Forelimb muscle (tissue), 1 donor: ENCODE data around the gene RAB21. TPM values are rescaled to one million over a fixed set of nuclear protein-coding genes. Genes with fewer than 3 reads are reported as not detected.
"Not testable (repeated sequence)": the region's sequence is repeated elsewhere in the genome, so short reads cannot be mapped to it uniquely, and the experiment has no call there.

Source experiments
- DNase-seq: peaks from one replicate; pipeline ENCODE4 v3.0.0-alpha.2; 2013; ENCODE audit warnings: low read depth
- polyA plus RNA-seq: library from polyadenylated mRNA; unstranded; fragments of 120-200 nt; gene quantifications from one replicate; pipeline ENCODE4 v1.2.1, GENCODE V29; 2013; ENCODE audit not compliant: insufficient read length

RAB21 gene
- polyA plus RNA-seq, 1 donor: 44.2 TPM

DNA sequence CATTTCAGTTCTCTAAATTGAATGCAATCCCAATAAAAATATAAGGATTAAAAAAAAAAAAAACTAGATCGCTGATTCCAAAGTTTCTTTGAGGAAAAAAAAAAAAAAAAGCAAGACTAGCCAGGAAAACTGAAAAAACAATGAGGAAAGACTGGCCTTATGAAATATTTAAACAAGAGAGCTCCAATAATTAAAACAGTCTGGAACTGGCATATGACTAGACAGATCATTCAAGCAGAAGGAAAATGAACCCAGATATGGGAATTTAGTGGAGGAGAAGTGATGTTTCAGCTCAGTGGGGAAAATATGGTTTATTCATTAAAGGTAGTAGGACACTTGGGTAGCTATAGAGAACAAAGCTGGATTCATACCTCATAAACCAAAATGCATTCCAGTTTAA is 42.9 kb downstream of the RAB21 start:
- DNase-seq: no peak

DNA sequence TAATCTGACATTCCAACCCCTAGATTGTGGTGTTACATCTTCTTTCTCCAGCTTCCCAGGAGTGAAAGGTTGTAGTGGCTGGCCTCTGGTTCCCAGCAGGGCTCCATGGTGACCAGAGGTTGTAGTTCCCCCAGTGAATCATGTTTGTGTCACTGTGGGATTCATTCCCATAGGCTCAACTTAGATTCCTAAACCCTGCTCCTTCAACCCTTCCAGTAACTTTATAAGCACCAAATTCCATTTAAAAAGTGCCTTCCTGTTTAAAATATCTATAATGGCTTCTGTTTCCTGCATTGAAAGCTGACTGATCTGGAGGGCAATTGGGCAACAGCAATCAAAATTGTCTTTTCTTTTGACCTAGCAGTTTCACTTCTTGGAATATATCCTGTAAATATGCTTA is 44.4 kb downstream of the RAB21 start:
- DNase-seq: no peak

DNA sequence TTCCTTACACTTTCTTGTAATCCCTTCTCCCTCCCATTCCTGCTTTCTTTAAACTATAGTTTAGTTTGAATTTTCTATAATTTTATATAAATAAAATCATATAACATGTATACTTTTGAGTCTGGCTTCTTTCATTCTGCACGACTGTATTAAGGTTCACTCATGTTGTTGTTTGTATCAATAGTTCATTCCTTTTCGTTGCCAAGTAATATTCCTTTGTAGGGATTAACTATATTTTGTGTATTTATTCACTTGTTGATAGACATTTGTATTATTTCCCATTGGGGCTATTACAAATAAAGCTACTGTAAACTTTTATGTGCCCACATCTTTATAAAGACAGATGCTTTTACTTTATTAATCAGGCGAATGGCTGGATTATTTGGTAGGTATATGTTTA is 45.5 kb downstream of the RAB21 start:
- no peak for DNase-seq

DNA sequence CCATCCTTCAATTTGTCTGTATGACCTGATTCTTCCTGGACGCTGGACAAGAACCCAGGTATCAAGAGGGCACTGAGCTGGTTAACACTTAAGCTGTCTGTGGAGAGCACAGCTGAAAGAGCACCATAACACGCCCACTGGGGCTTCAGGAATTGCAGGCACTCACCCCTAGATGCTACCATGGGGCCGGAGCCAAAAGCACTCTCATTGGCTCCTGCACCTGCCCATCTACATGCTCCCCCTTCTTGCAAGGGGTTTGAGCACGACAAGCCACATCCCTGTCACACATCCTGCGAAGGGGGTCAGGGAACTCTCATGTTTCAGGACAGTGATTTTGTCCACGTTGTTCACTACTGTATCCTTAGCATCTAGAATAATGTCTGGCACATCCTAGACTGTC is 49.8 kb downstream of the RAB21 start:
- no peak for DNase-seq

DNA sequence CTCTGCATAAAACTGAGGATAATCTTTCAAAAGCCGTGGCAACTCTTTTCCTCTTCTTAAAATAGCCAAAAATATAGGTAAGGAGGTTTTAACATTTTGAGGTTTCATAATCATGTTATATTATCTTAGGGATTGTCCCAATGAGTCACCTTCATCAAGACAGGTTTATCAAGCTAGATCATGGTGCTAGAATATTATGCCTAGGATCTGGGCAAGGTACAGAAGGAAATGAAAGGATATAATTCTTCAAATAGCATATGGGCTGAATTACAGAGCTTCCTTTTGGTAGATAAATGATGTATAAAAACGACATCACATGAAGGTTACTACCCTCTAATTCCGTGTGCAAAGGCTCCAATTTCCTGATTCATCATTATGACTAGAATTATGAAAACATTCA is 56.3 kb downstream of the RAB21 start:
- no peak for DNase-seq

DNA sequence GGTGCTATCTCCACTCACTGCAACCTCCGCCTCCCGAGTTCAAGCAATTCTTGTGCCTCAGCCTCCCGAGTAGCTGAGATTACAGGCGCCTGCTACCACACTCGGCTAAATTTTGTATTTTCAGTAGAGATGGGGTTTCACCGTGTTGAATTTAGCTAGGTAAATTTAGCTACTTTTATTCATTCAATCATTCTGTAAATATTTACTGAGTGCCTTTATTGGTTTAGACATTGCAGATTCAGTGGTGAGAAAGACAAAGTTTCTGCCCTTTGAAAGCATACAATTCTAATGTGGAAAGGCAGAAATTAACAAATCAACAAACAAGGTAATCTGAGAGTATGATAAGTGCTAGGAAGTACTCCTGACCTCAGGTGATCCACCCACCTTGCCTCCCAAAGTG is 60.6 kb downstream of the RAB21 start:
- not testable (repeated sequence) for DNase-seq

DNA sequence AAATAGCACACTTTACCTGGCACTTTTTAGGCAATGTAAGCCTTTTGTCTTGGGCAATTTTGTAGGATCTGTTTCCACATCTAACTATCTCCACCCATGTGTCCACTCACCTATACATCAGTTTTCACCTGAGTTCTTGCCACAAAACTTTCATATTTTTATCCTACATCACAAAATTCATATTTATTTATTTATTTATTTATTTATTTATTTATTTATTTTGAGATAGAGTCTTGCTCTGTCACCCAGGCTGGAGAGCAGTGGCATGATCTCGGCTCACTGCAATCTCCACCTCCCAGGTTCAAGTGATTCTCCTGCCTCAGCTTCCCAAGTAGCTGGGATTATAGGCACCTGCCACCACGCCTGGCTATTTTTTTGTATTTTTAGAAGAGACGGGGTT is 67.4 kb downstream of the RAB21 start:
- DNase-seq: not testable (repeated sequence)

DNA sequence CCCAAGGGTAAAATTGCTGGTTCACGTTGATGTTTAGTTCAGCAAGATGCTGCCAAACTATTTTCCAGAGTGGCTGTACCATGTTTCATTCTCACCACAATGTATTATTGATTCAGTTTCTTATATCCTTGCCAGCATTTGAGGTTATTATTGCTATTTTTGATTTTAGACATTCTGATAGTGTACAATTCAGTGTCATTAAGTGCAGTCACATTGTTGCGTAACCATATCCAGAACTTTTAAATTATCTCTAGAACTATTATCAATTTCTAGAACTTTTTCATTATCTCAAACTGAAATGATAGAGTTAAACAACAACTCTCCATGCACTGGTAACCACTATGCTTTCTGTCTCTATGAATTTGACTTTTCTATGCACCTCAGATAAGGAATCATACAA is 74.2 kb downstream of the RAB21 start:
- DNase-seq: no peak

DNA sequence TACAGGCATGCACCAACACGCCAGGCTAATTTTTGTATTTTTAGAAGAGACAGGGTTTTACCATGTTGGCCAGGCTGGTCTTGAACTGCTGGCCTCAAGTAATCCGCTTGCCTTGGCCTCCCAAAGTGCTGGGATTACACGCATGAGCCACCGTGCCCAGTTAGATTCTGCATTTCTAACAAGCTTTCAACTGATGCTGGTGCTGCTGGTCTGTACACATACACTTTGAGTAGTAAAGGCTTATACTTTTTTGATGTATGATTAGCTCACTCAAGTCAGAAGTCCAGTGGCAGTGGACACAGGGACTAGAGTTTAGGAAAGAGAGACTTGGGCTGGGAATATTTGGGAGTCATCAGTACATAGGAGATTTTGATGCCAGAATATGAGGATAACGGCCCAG is 82.7 kb downstream of the RAB21 start:
- no peak for DNase-seq

DNA sequence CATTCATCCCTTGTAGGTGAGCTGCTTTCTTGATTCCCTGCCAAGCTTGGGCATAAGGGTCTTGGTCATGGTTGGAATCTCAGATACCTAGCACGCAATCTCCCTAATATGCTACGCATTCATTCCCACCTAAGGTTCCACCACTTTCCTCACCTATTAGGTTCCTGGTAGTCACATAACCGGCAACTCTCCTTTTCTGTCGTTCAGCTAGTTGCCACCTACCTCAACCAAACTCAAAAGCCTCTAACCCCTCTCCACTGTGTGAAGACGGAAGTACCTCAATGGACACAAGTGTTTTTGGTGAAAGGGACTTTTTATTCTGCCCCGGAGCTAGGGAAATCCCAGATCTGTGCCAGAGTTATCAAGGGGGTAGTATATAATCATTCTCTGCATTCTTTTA is 83.6 kb downstream of the RAB21 start:
- DNase-seq: no peak

DNA sequence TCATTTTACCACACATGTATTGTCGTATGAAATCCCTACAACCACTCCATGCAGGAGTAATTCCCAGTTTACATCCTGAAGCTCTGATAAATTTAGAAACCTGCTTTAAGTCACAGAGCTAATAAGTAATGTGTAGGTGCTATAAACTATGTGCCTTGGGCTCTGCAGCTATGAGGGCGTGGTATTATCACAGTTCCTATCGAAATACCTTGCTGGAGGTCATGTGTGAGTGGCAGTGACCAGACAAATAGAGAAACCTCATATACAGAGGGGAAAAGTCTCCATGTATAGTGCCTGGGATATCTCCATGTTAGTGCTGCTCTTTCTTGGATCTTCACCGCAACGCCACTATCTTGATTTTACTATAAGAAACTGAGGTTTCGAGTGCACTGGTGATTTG is 84.0 kb downstream of the RAB21 start:
- no peak for DNase-seq

DNA sequence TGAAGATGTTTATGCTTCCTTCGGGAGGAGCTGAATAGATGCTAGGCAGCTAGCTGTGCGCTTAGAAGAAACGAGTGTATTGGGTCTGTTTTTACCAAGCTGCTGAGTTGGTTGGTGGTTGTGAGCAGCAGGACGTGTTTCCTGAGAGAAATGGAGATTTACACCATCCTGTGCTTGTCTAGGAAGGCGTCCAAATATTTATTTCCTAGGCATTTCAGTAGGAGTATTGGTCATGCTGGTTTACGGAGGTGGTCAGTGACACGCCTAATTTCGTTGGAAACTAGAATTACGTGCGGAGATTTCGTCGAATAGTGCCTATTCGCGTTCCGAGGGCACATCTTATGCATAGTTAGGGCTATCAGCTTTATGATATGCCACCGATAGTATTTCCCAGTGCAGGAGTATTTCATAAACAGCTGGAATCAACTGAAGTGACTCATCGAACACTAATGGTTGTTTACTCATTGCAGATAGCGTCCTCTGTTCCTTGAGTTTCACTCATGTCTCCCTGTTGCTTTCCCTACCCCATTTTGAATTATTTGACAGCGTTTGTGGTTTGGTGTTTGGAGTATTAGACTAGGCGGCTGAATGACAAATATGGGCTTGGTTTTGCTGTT is 85.7 kb downstream of the RAB21 start:
- no peak for DNase-seq

DNA sequence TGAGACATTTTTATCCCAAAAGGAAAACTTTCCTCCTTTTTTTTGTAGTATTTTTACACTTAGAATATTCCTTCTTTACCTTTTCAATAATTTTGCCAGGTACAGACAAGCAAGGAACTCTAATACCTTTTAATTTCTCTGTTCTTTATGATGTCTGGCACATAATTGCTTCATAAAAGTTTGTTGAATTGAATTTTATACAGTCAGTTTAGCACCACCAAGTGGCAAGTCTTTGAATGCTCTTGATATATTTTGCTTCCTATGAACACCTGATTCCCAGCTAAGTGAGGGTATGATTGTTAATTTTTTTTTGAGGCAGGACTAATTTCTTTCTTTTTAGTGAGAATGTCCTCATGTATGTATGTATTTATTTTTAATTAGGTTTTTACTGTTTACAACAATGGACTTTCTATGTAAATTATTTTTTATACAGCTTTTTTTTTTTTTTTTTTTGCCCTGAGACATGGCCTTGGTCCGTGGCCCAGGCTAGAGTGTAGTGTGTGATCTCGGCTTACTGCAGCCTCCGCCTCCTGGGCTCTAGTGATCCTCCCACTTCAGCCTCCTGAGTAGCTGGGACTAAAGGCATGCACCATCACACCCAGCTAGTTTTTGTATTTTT is 91.8 kb downstream of the RAB21 start:
- DNase-seq: no peak

DNA sequence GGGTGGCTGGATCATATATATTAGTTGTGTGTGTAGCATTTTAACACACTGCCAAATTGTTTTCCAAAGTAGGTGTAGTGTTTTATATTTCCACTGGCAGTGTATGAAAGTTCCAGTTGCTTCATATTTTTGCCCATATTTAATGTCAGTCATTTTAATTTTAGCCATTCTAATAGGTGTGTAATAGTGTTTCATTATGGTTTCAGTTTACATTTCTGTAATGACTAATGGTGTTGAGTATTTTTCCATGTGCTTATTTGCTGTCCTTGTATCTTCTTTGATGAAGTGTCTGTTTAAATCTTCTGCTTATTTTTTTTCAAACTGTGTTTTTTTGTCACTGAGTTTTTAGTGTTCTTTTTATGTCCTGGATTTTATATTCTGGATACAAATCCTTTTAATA is 93.5 kb downstream of the RAB21 start:
- no peak for DNase-seq

DNA sequence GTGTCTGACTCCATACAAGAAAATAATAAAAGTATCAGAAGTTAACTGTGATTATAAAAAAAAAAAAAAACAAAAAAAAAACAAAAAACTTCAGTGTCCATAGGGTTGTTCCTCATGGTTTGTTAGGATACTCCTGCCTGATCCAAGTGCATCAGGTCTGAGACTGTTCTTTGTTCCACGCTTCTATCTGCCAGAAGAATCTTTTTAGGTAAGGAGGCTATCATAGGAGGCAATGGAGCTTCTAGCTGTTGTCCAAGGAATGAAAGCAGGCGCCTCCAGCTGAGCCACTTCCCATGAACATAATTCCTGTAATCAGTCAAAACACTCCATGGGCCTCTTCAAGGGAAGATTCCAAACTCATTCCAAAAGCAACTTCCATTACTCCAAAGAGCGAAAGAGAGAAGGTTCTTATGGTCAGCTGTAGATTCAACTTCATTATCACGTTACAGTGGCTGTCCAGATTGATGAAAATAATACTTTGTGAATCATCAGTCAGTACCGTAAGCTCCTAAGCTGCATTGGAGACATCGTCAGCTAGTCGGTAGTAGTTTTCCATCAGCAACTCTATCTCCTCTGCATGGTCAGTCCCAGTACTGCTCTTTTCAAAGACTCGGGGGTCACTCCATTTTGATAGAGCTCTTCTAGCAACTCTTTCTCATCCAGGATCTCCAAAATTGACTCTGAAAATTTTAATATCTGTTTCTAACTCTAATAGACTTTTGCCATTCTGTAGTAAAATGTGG is 94.6 kb downstream of the RAB21 start:
- no peak for DNase-seq

Other genes starting within 250 kb of the RAB21 start
- 40.4 TPM for gene ZFC3H1, start 91.0 kb upstream of the RAB21 start, polyA plus RNA-seq
- 9.4 TPM for gene THAP2, start 90.6 kb upstream of the RAB21 start, polyA plus RNA-seq
- gene TMEM19, start 68.8 kb upstream of the RAB21 start, polyA plus RNA-seq: 31.7 TPM
- 24.7 TPM for gene TBC1D15, start 84.9 kb downstream of the RAB21 start, polyA plus RNA-seq
- not detected for gene TPH2, start 184.0 kb downstream of the RAB21 start, polyA plus RNA-seq